PC-3 (cell line): ENCODE measurements around the gene KIRREL1.

Experiments used
- CTCF ChIP-seq: fragments of 300-600 bp; sonication (generic); conservative IDR thresholded peaks from 2 replicates; pipeline ENCODE4 v1.5.1; 2017; ENCODE audit warnings: antibody characterized with exemption, low read depth, mild to moderate bottlenecking, low read length
- EZH2 ChIP-seq: fragments of 300-600 bp; sonication (generic); IDR thresholded peaks from one replicate; pipeline ENCODE4 v1.6.1; 2017; ENCODE audit warnings: antibody characterized with exemption, mild to moderate bottlenecking, low read length; ENCODE audit not compliant: unreplicated experiment

- no peak for TF ChIP-seq CTCF
- no peak for TF ChIP-seq EZH2
These were observed 63.1 kb downstream of the KIRREL1 start for GRCh38 chr1:158056498-158056897.
